DOHH2 (cell line): Measurements from ENCODE around the gene GOLPH3.

Experiments used
- CTCF ChIP-seq: fragments of 200-600 bp; sonication (generic); IDR thresholded peaks from one replicate; pipeline ENCODE4 v1.5.1; 2014; ENCODE audit warnings: antibody characterized with exemption, mild to moderate bottlenecking, low read depth, low read length; ENCODE audit not compliant: poor library complexity, severe bottlenecking
- EZH2phosphoT487 ChIP-seq: fragments of 200-600 bp; sonication (generic); IDR thresholded peaks from 2 replicates; pipeline ENCODE4 v1.6.1; 2017; ENCODE audit warnings: borderline replicate concordance, mild to moderate bottlenecking, antibody characterized with exemption, low read length, moderate library complexity, mixed read lengths

- TF ChIP-seq CTCF (no peak), EZH2phosphoT487 (no peak)
Measured at GRCh38 chr5:32088214-32088613, 85.9 kb downstream of the GOLPH3 start.
